Ishikawa (cell line): ENCODE results near the gene MAP3K8.

Source experiments
- CEBPB ChIP-seq: IDR thresholded peaks from 2 replicates; pipeline ENCODE4 v1.6.1; 2012
- CREB1 ChIP-seq: IDR thresholded peaks from 2 replicates; pipeline ENCODE4 v1.6.1; 2012; ENCODE audit warnings: low read depth
- EGR1 ChIP-seq: IDR thresholded peaks from 2 replicates; pipeline ENCODE4 v1.6.1; 2012
- EP300 ChIP-seq: IDR thresholded peaks from 2 replicates; pipeline ENCODE4 v1.6.1; 2012; ENCODE audit warnings: borderline replicate concordance
- FOXM1 ChIP-seq: IDR thresholded peaks from 2 replicates; pipeline ENCODE4 v1.6.1; 2012; ENCODE audit warnings: low read depth, borderline replicate concordance
- MAX ChIP-seq: IDR thresholded peaks from 2 replicates; pipeline ENCODE4 v1.6.1; 2012
- NFIC ChIP-seq: IDR thresholded peaks from 2 replicates; pipeline ENCODE4 v1.6.1; 2012
- RAD21 ChIP-seq: IDR thresholded peaks from 2 replicates; pipeline ENCODE4 v1.6.1; 2012; ENCODE audit warnings: low read depth
- REST ChIP-seq: IDR thresholded peaks from 2 replicates; pipeline ENCODE4 v1.6.1; 2012; ENCODE audit warnings: low read depth, mild to moderate bottlenecking
- TAF1 ChIP-seq: IDR thresholded peaks from 2 replicates; pipeline ENCODE4 v1.6.1; 2012; ENCODE audit warnings: low read depth, mild to moderate bottlenecking
- TCF12 ChIP-seq: IDR thresholded peaks from 2 replicates; pipeline ENCODE4 v1.6.1; 2012; ENCODE audit warnings: low read depth
- TEAD4 ChIP-seq: IDR thresholded peaks from 2 replicates; pipeline ENCODE4 v1.6.1; 2012
- USF1 ChIP-seq: IDR thresholded peaks from 2 replicates; pipeline ENCODE4 v1.6.1; 2012
- YY1 ChIP-seq: IDR thresholded peaks from 2 replicates; pipeline ENCODE4 v1.6.1; 2012; ENCODE audit warnings: low read depth
- ZBTB7A ChIP-seq: IDR thresholded peaks from 2 replicates; pipeline ENCODE4 v1.6.1; 2012; ENCODE audit warnings: low read depth

MAP3K8 gene

GRCh38 chr10:30403494-30403893 is 30.5 kb upstream of the MAP3K8 start:
- TF ChIP-seq REST (no peak), FOXM1 (no peak), EGR1 (no peak), YY1 (no peak), CEBPB (no peak), TAF1 (no peak)

GRCh38 chr10:30404540-30404939 is 29.4 kb upstream of the MAP3K8 start:
- TF ChIP-seq REST, result no peak
- TF ChIP-seq EGR1, result no peak
- TF ChIP-seq NFIC, result no peak
- TF ChIP-seq EP300, result no peak
- TF ChIP-seq MAX, result no peak
- TF ChIP-seq CEBPB, result no peak
- no peak for TF ChIP-seq USF1
- no peak for TF ChIP-seq YY1
- no peak for TF ChIP-seq FOXM1
- no peak for TF ChIP-seq CREB1
- no peak for TF ChIP-seq RAD21

- no peak for TF ChIP-seq CEBPB
- TF ChIP-seq TCF12, result no peak
- no peak for TF ChIP-seq CREB1
- TF ChIP-seq EGR1, result no peak
- no peak for TF ChIP-seq TEAD4
- TF ChIP-seq YY1, result no peak
Observed at GRCh38 chr10:30411263-30411662, 22.7 kb upstream of the MAP3K8 start.

GRCh38 chr10:30412901-30413300 is 21.1 kb upstream of the MAP3K8 start:
- TF ChIP-seq YY1 (no peak), CREB1 (no peak), CEBPB (no peak), MAX (no peak), RAD21 (no peak), FOXM1 (no peak), TAF1 (no peak), TEAD4 (no peak), NFIC (no peak)

GRCh38 chr10:30413996-30414576 is 19.9 kb upstream of the MAP3K8 start:
- TF ChIP-seq EGR1, result no peak
- no peak for TF ChIP-seq YY1
- TF ChIP-seq TAF1, result no peak
- TF ChIP-seq RAD21, result peak; percentile 82
- TF ChIP-seq CEBPB, result peak; percentile 87
- no peak for TF ChIP-seq ZBTB7A
- no peak for TF ChIP-seq NFIC
- no peak for TF ChIP-seq TCF12
- no peak for TF ChIP-seq EP300
- TF ChIP-seq TEAD4, result no peak
- TF ChIP-seq USF1, result no peak
- TF ChIP-seq MAX, result peak; percentile 63
- no peak for TF ChIP-seq FOXM1
- TF ChIP-seq REST, result no peak
